Transverse colon (tissue), 4 donors: Measurements from ENCODE around the gene WDR5. TPM values are rescaled to one million over a fixed set of nuclear protein-coding genes. Genes with fewer than 3 reads are reported as not detected.

Experiments
- DNase-seq: peaks from one replicate; pipeline ENCODE4 v3.0.0-alpha.2; 2019
- H3K27ac ChIP-seq, 4 donors: fragments of 200-600 bp; sonication (generic); 2 replicates each; pipeline ENCODE4 v1.5.1; 2016 to 2018; ENCODE audit warnings: inconsistent platforms in 4 of 4
- H3K27me3 ChIP-seq: fragments of 200-600 bp; sonication (generic); 2 replicates; pipeline ENCODE4 v1.5.1; 2017; ENCODE audit warnings: inconsistent platforms
- H3K36me3 ChIP-seq, 4 donors: fragments of 200-600 bp; sonication (generic); 2 replicates each; pipeline ENCODE4 v1.5.1; 2017 to 2019; ENCODE audit warnings: inconsistent platforms in 4 of 4
- H3K4me1 ChIP-seq, 4 donors: fragments of 200-600 bp; sonication (generic); 2 replicates each; pipeline ENCODE4 v1.5.1; 2017 to 2020; ENCODE audit warnings: inconsistent platforms in 4 of 4
- H3K4me3 ChIP-seq, 4 donors: fragments of 200-600 bp; sonication (generic); 1 replicate in 1 of 4; 2 replicates in 3 of 4; pipeline versions ENCODE4 v1.5.1 to v1.6.1; 2017 to 2019; ENCODE audit warnings: inconsistent platforms in 4 of 4
- H3K9me3 ChIP-seq, 2 donors: fragments of 200-600 bp; sonication (generic); 2 replicates each; pipeline ENCODE4 v1.5.1; 2017 to 2019; ENCODE audit warnings: inconsistent platforms in 2 of 2
- CTCF ChIP-seq, 5 experiments: fragments of 200-600 bp in 3 of 5; fragments of 450-650 bp in 2 of 5; sonication (generic) in 3 of 5; IDR thresholded peaks; 1 replicate in 2 of 5; 2 replicates in 3 of 5; pipeline ENCODE4 v1.5.1; 2016 to 2017; ENCODE audit warnings: antibody characterized with exemption in 5 of 5, inconsistent platforms in 3 of 5, mild to moderate bottlenecking in 2 of 5, moderate library complexity in 1 of 5
- EP300 ChIP-seq: sonication (generic); formaldehyde crosslinking; IDR thresholded peaks from one replicate; pipeline ENCODE4 v1.6.1; 2017; ENCODE audit warnings: antibody characterized with exemption, low read depth
- POLR2A ChIP-seq: fragments of 450-650 bp; IDR thresholded peaks from one replicate; pipeline ENCODE4 v1.6.1; 2016; ENCODE audit warnings: antibody characterized with exemption, mild to moderate bottlenecking, moderate library complexity
- POLR2AphosphoS5 ChIP-seq, 3 donors: sonication (generic); formaldehyde crosslinking; IDR thresholded peaks; one replicate each; pipeline ENCODE4 v1.6.1; 2016; ENCODE audit warnings: antibody characterized with exemption in 3 of 3
- WGBS, 2 donors: methylation state at CpG; one replicate each; pipeline ENCODE4 v1.1.5; 2018; ENCODE audit warnings: low coverage in 1 of 2; 5-methylcytosine and 5-hydroxymethylcytosine counted together
- in situ Hi-C, 4 donors: fragments of 200-750 bp; cut with MboI; loops; one replicate each; pipeline versions ENCODE4 v1.15.0 to v1.15.1; 2017; ENCODE audit warnings: low sequenced_read_pairs in 3 of 4, low pct_ligation_motif_present in 1 of 4, low pct_unique_long_range_greater_than_20kb in 1 of 4
- intact Hi-C: fragments of 100-400 bp; cut with DNase I; formaldehyde crosslinking; loops from one replicate; pipeline ENCODE4 v1.15.1; 2023; ENCODE audit warnings: low total_unique reads
- total RNA-seq, 4 donors: library from RNA; depleted of rRNA; stranded (reverse); fragments of >200 nt; gene quantifications; one replicate each; pipeline ENCODE4 v1.1.0, GENCODE V29; 2016

The WDR5 gene
- total RNA-seq, 4 donors from 2014 or later: 8.2 to 95.7 (median 16.3) TPM

GRCh38 chr9:134152488-134152887 is 16.6 kb downstream of the WDR5 start:
- no peaks in the 10 kb centered on the region for H3K27me3 ChIP-seq
- in situ Hi-C loops (loop anchor here in 1 of 4 donors (25.0 kb wide), 1 partner anchor 585 kb away; no protein-coding TSS in a partner anchor), intact Hi-C loops (no loop called here)
- H3K4me1 ChIP-seq: no peaks in the 10 kb centered on the region
- no peak overlapping the region for H3K4me3 ChIP-seq
- TF ChIP-seq EP300 (no peak), POLR2A (no peak), POLR2AphosphoS5 (IDR thresholded peaks at IDR 0.05) (no peak), CTCF (IDR thresholded peaks at IDR 0.05) (no peak)
- H3K27ac ChIP-seq: no peak overlapping the region
- 91 to 100% methylated on average over 4 to 11 of the region's 11 CpGs for WGBS, 2 donors
- H3K9me3 ChIP-seq: no peaks in the 10 kb centered on the region
- peaks cover 0 to 54% (median 24%) of the 10 kb centered on the region in 4 donors for H3K36me3 ChIP-seq
- no peak for DNase-seq

- in situ Hi-C loops (loop anchor here in 1 of 4 donors (25.0 kb wide), 1 partner anchor 584 kb away; no protein-coding TSS in a partner anchor), intact Hi-C loops (no loop called here)
- DNase-seq: no peak
- H3K27ac ChIP-seq: no peak overlapping the region
- H3K36me3 ChIP-seq: peaks cover 0 to 58% (median 25%) of the 10 kb centered on the region in 4 donors
- H3K4me3 ChIP-seq: no peak overlapping the region
- H3K4me1 ChIP-seq: no peaks in the 10 kb centered on the region
- no peaks in the 10 kb centered on the region for H3K27me3 ChIP-seq
- no peak for TF ChIP-seq EP300
- 98% methylated on average over 8 of the region's 23 CpGs; no CpG with 5 or more reads in 1 of the 2 donors for WGBS, 2 donors
- H3K9me3 ChIP-seq: no peaks in the 10 kb centered on the region
Observed at GRCh38 chr9:134153450-134153849, 17.6 kb downstream of the WDR5 start.

- no peaks in the 10 kb centered on the region for H3K4me1 ChIP-seq
- H3K9me3 ChIP-seq: no peaks in the 10 kb centered on the region
- intact Hi-C loops: no loop called here
- DNase-seq: no peak
- H3K27me3 ChIP-seq: no peaks in the 10 kb centered on the region
- peaks cover 0 to 51% (median 22%) of the 10 kb centered on the region in 4 donors for H3K36me3 ChIP-seq
- H3K4me3 ChIP-seq: no peak overlapping the region
- H3K27ac ChIP-seq: no peak overlapping the region
- in situ Hi-C loops: loop anchor here in 1 of 4 donors (25.0 kb wide), 1 partner anchor 583 kb away; no protein-coding TSS in a partner anchor
- TF ChIP-seq EP300: no peak
- TF ChIP-seq CTCF (IDR thresholded peaks at IDR 0.05): no peak
- no peak for TF ChIP-seq POLR2AphosphoS5 (IDR thresholded peaks at IDR 0.05)
- TF ChIP-seq POLR2A: no peak
- WGBS, 2 donors: 53 to 96% methylated on average over 3 to 27 of the region's 27 CpGs
Observed at GRCh38 chr9:134154262-134154701, 18.4 kb downstream of the WDR5 start.

GRCh38 chr9:134155812-134156377 is 20.0 kb downstream of the WDR5 start:
- H3K27ac ChIP-seq: no peak overlapping the region
- no peaks in the 10 kb centered on the region for H3K4me1 ChIP-seq
- H3K27me3 ChIP-seq: no peaks in the 10 kb centered on the region
- intact Hi-C loops (no loop called here), in situ Hi-C loops (loop anchor here in 1 of 4 donors (25.0 kb wide), 1 partner anchor 581 kb away; no protein-coding TSS in a partner anchor)
- no peak overlapping the region for H3K4me3 ChIP-seq
- no peak for TF ChIP-seq CTCF (IDR thresholded peaks at IDR 0.05)
- no peak for TF ChIP-seq POLR2AphosphoS5 (IDR thresholded peaks at IDR 0.05)
- TF ChIP-seq POLR2A: no peak
- TF ChIP-seq EP300: no peak
- no peak for DNase-seq
- WGBS, 2 donors: 92 to 99% methylated on average over 5 to 17 of the region's 20 CpGs
- no peaks in the 10 kb centered on the region for H3K9me3 ChIP-seq
- H3K36me3 ChIP-seq: peaks cover 0 to 49% (median 21%) of the 10 kb centered on the region in 4 donors
